ENCODE data around the gene TMEM37. TPM values are rescaled to one million over a fixed set of nuclear protein-coding genes. Genes with fewer than 3 reads are reported as not detected.
A peak's percentile ranks its signal among the peaks of the same experiment; 100 is the strongest.

The TMEM37 gene
- total and polyA plus RNA-seq, 2 of the 13 experiments (the other 11 are each of a cell fraction or from before 2014, with no cell fraction given) = 37.7 to 115 TPM

- TF ChIP-seq ZNF691 (CRISPR knock-in tag; IDR thresholded peaks at IDR 0.05; ENCODE audit: borderline replicate concordance, low read depth) = peak; percentile 12; the same call in 1 of the 2 replicates
- no peak; the same call in 1 of the 2 replicates for TF ChIP-seq HNF4A (CRISPR knock-in tag; IDR thresholded peaks at IDR 0.05)
- peak; percentile 37; the same call in 1 of the 2 replicates for TF ChIP-seq MED13 (CRISPR knock-in tag; IDR thresholded peaks at IDR 0.05)
- TF ChIP-seq MAX (IDR thresholded peaks at IDR 0.05) = peak; percentile 87
- TF ChIP-seq GATA4 (IDR thresholded peaks at IDR 0.05; ENCODE audit: borderline replicate concordance, low read depth) = 0 out of 2 replicates have a peak, but pooled peaks have one; percentile 40
- TF ChIP-seq HNRNPH1 (optimal IDR thresholded peaks at IDR 0.05; ENCODE audit: low read depth, low read length) = no peak
- peak; percentile 89; the same call in 1 of the 2 replicates for TF ChIP-seq ZNF747 (CRISPR knock-in tag; IDR thresholded peaks at IDR 0.05; ENCODE audit: borderline replicate concordance)
- peak; percentile 50 for TF ChIP-seq HOXA3 (CRISPR knock-in tag; IDR thresholded peaks at IDR 0.05)
- TF ChIP-seq ETS1 (CRISPR knock-in tag; IDR thresholded peaks at IDR 0.05) = 0 out of 2 replicates have a peak, but pooled peaks have one; percentile 24
- TF ChIP-seq ZBTB8A (CRISPR knock-in tag; IDR thresholded peaks at IDR 0.05; ENCODE audit: borderline replicate concordance, low read depth) = peak; percentile 71; the same call in 1 of the 2 replicates
- peak; percentile 82 for TF ChIP-seq SALL1 (CRISPR knock-in tag; IDR thresholded peaks at IDR 0.05)
- peak; percentile 74 for TF ChIP-seq ZNF644 (CRISPR knock-in tag; IDR thresholded peaks at IDR 0.05; ENCODE audit: low read depth)
- TF ChIP-seq SMYD3 (CRISPR knock-in tag; IDR thresholded peaks at IDR 0.05) = peak; percentile 80; the same call in 1 of the 2 replicates
- TF ChIP-seq ZSCAN22 (CRISPR knock-in tag; IDR thresholded peaks at IDR 0.05) = no peak
- TF ChIP-seq IRF9 (CRISPR knock-in tag; IDR thresholded peaks at IDR 0.05; ENCODE audit: borderline replicate concordance) = peak; percentile 89
- peak; percentile 70; the same call in 1 of the 2 replicates for TF ChIP-seq JUN (CRISPR knock-in tag; IDR thresholded peaks at IDR 0.05)
- TF ChIP-seq HINFP (CRISPR knock-in tag; IDR thresholded peaks at IDR 0.05; ENCODE audit: low read depth) = peak; percentile 73
- TF ChIP-seq GLMP (CRISPR knock-in tag; IDR thresholded peaks at IDR 0.05; ENCODE audit: borderline replicate concordance) = no peak
- 0 out of 2 replicates have a peak, but pooled peaks have one; percentile 7 for TF ChIP-seq ZNF639 (CRISPR knock-in tag; conservative IDR thresholded peaks at IDR 0.05)
- TF ChIP-seq NCOA2 (CRISPR knock-in tag; IDR thresholded peaks at IDR 0.05) = peak; percentile 76
- peak; percentile 88 for TF ChIP-seq ZNF652 (CRISPR knock-in tag; IDR thresholded peaks at IDR 0.05; ENCODE audit: borderline replicate concordance, low read depth)
Measured at GRCh38 chr2:119487434-119488244, 56.0 kb downstream of the TMEM37 start (continued).

Measured in HepG2 (cell line).